Measurements from ENCODE around the gene NACA.

NACA gene

DNA sequence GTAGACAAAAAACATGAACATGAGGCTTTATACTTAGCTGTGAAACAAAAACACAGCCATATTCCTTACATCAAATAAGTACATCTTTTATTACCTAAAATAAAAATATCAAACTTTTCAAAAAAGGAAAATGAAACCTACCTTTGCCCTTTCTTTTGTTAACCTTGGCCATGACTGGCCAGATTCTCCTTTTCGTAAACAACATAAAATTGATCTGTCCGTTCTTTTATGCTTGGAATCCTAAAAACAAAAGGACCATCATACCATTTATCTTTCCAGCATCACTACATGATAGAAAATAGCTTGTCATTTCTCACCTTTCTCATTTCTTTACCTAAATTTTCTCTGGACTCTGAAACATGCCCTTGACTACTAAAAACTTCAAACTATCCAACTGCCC lies 53.5 kb downstream of the NACA start:
- Histone ChIP-seq H3K79me2 (ENCODE audit: low read length) (peaks cover 98% of the 10 kb centered on the region), H3K27me3 (ENCODE audit: low read depth, low read length) (no peaks in the 10 kb centered on the region), H3K27ac (ENCODE audit: low read length) (no peak overlapping the region), H3K9me3 (ENCODE audit: insufficient read depth, low read length) (no peaks in the 10 kb centered on the region), H4K20me1 (ENCODE audit: insufficient read depth, low read length) (peaks cover 75% of the 10 kb centered on the region), H3K4me1 (ENCODE audit: low read length) (peaks cover 9% of the 10 kb centered on the region), H3K36me3 (replicated peaks; ENCODE audit: low read depth, low read length) (peaks cover 63% of the 10 kb centered on the region), H3K9ac (ENCODE audit: low read length) (no peak overlapping the region), H3K4me2 (ENCODE audit: low read length) (no peak overlapping the region), H3K4me3 (ENCODE audit: low read length) (no peak overlapping the region), H2AFZ (ENCODE audit: low read depth, low read length) (no peak overlapping the region)
- TF ChIP-seq CTCF (IDR thresholded peaks at IDR 0.05; ENCODE audit: low read depth, low read length) = no peak
- TF ChIP-seq EZH2phosphoT487 (IDR thresholded peaks at IDR 0.05; ENCODE audit: low read depth) = no peak

- H3K4me2 ChIP-seq (ENCODE audit: low read length) = no peak overlapping the region
- H3K79me2 ChIP-seq (ENCODE audit: low read length) = peaks cover 96% of the 10 kb centered on the region
Measured at GRCh38 chr12:56670836-56671235, 54.3 kb downstream of the NACA start.

DNA sequence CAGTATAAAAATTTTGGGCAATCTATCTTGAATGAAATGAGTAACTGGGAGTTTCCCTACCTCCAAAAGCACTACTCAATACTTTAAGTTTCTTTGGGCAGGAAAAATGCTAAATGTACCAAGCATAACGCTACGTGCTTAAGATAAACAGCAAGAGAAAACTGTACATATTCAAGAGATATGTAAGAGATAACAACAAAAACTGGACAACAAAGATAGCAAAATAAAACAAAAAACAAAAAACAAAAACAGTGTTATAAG lies 57.0 kb downstream of the NACA start:
- H3K36me3 ChIP-seq (replicated peaks; ENCODE audit: low read depth, low read length) = peaks cover 72% of the 10 kb centered on the region
- no peak overlapping the region for H2AFZ ChIP-seq (ENCODE audit: low read depth, low read length)
- H3K4me2 ChIP-seq (ENCODE audit: low read length) = no peak overlapping the region
- no peak overlapping the region for H3K4me3 ChIP-seq (ENCODE audit: low read length)
- H3K9me3 ChIP-seq (ENCODE audit: insufficient read depth, low read length) = no peaks in the 10 kb centered on the region
- no peak overlapping the region for H3K27ac ChIP-seq (ENCODE audit: low read length)
- peaks cover 56% of the 10 kb centered on the region for H4K20me1 ChIP-seq (ENCODE audit: insufficient read depth, low read length)
- peaks cover 79% of the 10 kb centered on the region for H3K79me2 ChIP-seq (ENCODE audit: low read length)
- TF ChIP-seq CTCF (IDR thresholded peaks at IDR 0.05; ENCODE audit: low read depth, low read length) = no peak
- TF ChIP-seq EZH2phosphoT487 (IDR thresholded peaks at IDR 0.05; ENCODE audit: low read depth) = no peak
- peaks cover 9% of the 10 kb centered on the region for H3K4me1 ChIP-seq (ENCODE audit: low read length)
- no peaks in the 10 kb centered on the region for H3K27me3 ChIP-seq (ENCODE audit: low read depth, low read length)
- H3K9ac ChIP-seq (ENCODE audit: low read length) = no peak overlapping the region

More at GRCh38 chr12:56670836-56671235, 54.3 kb downstream of the NACA start:
- TF ChIP-seq EZH2phosphoT487 (IDR thresholded peaks at IDR 0.05; ENCODE audit: low read depth) (no peak), CTCF (IDR thresholded peaks at IDR 0.05; ENCODE audit: low read depth, low read length) (no peak)
- no peak overlapping the region for H3K27ac ChIP-seq (ENCODE audit: low read length)
- H3K36me3 ChIP-seq (replicated peaks; ENCODE audit: low read depth, low read length) = peaks cover 64% of the 10 kb centered on the region
- H3K27me3 ChIP-seq (ENCODE audit: low read depth, low read length) = no peaks in the 10 kb centered on the region
- H3K4me3 ChIP-seq (ENCODE audit: low read length) = no peak overlapping the region
- no peak overlapping the region for H2AFZ ChIP-seq (ENCODE audit: low read depth, low read length)
- H4K20me1 ChIP-seq (ENCODE audit: insufficient read depth, low read length) = peaks cover 71% of the 10 kb centered on the region
- H3K9me3 ChIP-seq (ENCODE audit: insufficient read depth, low read length) = no peaks in the 10 kb centered on the region
- H3K4me1 ChIP-seq (ENCODE audit: low read length) = peaks cover 9% of the 10 kb centered on the region
- no peak overlapping the region for H3K9ac ChIP-seq (ENCODE audit: low read length)

Data from OCI-LY3 (cell line).